ENCODE results near the gene CNPY3.
"Not testable (repeated sequence)": the region's sequence is repeated elsewhere in the genome, so short reads cannot be mapped to it uniquely, and the experiment has no call there.

CNPY3 gene

GRCh38 chr6:42928986-42929820, at the start of gene CNPY3:
TSS of gene CNPY3 (plus strand) at chr6:42929480. CDS start at chr6:42929571, 91 bp downstream.
- peak; percentile 93 for DNase-seq

GRCh38 chr6:42880240-42880817, 49.0 kb upstream of the CNPY3 start:
- not testable (repeated sequence) for DNase-seq

- not testable (repeated sequence) for DNase-seq
Observed at GRCh38 chr6:42880871-42881270, 48.4 kb upstream of the CNPY3 start.

GRCh38 chr6:42885702-42886101, 43.6 kb upstream of the CNPY3 start:
- DNase-seq: no peak

- DNase-seq: not testable (repeated sequence)
Observed at GRCh38 chr6:42888201-42888600, 41.1 kb upstream of the CNPY3 start.

- no peak for DNase-seq
Observed at GRCh38 chr6:42889815-42890214, 39.5 kb upstream of the CNPY3 start.

GRCh38 chr6:42890311-42891198, 38.7 kb upstream of the CNPY3 start:
- DNase-seq: peak; percentile 90

- no peak for DNase-seq
Observed at GRCh38 chr6:42891199-42891722, 38.0 kb upstream of the CNPY3 start.

GRCh38 chr6:42894041-42894828, 35.0 kb upstream of the CNPY3 start:
- DNase-seq: not testable (repeated sequence)

GRCh38 chr6:42896178-42896719, 33.0 kb upstream of the CNPY3 start:
- DNase-seq: no peak

- DNase-seq: peak; percentile 76
Observed at GRCh38 chr6:42898891-42899361, 30.4 kb upstream of the CNPY3 start.

GRCh38 chr6:42899871-42900270, 29.4 kb upstream of the CNPY3 start:
- DNase-seq: no peak

GRCh38 chr6:42901538-42901957, 27.7 kb upstream of the CNPY3 start:
- peak; percentile 71 for DNase-seq

GRCh38 chr6:42902429-42903263, 26.6 kb upstream of the CNPY3 start:
- DNase-seq: not testable (repeated sequence)

- DNase-seq: no peak
Observed at GRCh38 chr6:42904467-42904866, 24.8 kb upstream of the CNPY3 start.

GRCh38 chr6:42907336-42907735, 21.9 kb upstream of the CNPY3 start:
- DNase-seq: no peak

- no peak for DNase-seq
Observed at GRCh38 chr6:42909835-42910234, 19.4 kb upstream of the CNPY3 start.

GRCh38 chr6:42911171-42912021, 17.9 kb upstream of the CNPY3 start:
- no peak for DNase-seq

- DNase-seq: no peak
Observed at GRCh38 chr6:42914546-42914945, 14.7 kb upstream of the CNPY3 start.

GRCh38 chr6:42915732-42916131, 13.5 kb upstream of the CNPY3 start, which contains the start of gene PTCRA:
TSS of gene PTCRA (plus strand) at chr6:42916053. CDS start at chr6:42916070, 17 bp downstream.
- DNase-seq: no peak

All from activated gamma-delta T cell treated with Interleukin-2 at 50 U/mL for 16 hours (primary cell).